HepG2 (cell line): Measurements from ENCODE around the gene SIRT5. TPM values are rescaled to one million over a fixed set of nuclear protein-coding genes. Genes with fewer than 3 reads are reported as not detected.

ENCODE experiments used
- FOXA1 ChIP-seq, 2 experiments: fragments of 450-650 bp in 1 of 2; sonication (generic) in 1 of 2; formaldehyde crosslinking in 1 of 2; IDR thresholded peaks; 2 replicates each; pipeline versions ENCODE4 v1.4.0 to v1.6.1; 2016 to 2020; ENCODE audit warnings: missing genetic modification reagents in 1 of 2
- FOXA3 ChIP-seq: IDR thresholded peaks from 2 replicates; pipeline ENCODE4 v1.6.1; 2016; ENCODE audit warnings: missing genetic modification reagents, missing compliant biosample characterization
- HDAC2 ChIP-seq: sonication (generic); formaldehyde crosslinking; IDR thresholded peaks from 2 replicates; pipeline ENCODE4 v1.4.0; 2020; ENCODE audit warnings: missing genetic modification reagents
- HMGA1 ChIP-seq: sonication (generic); formaldehyde crosslinking; conservative IDR thresholded peaks from 2 replicates; pipeline ENCODE4 v1.4.0; 2020; ENCODE audit warnings: missing genetic modification reagents
- KDM3A ChIP-seq: IDR thresholded peaks from 2 replicates; pipeline ENCODE4 v1.6.1; 2018; ENCODE audit warnings: low read depth, missing compliant biosample characterization
- KDM5A ChIP-seq: fragments of 200-600 bp; sonication (generic); IDR thresholded peaks from 2 replicates; pipeline ENCODE4 v1.7.0; 2018; ENCODE audit warnings: antibody characterized with exemption, mild to moderate bottlenecking, low read length, borderline replicate concordance
- KLF15 ChIP-seq: sonication (generic); formaldehyde crosslinking; IDR thresholded peaks from 2 replicates; pipeline ENCODE4 v1.8.1; 2023; ENCODE audit warnings: borderline replicate concordance, mild to moderate bottlenecking, inconsistent platforms, missing genetic modification reagents, mixed read lengths
- LCORL ChIP-seq, 2 experiments: fragments of 450-650 bp in 1 of 2; sonication (generic) in 1 of 2; formaldehyde crosslinking in 1 of 2; IDR thresholded peaks; 2 replicates each; pipeline versions ENCODE4 v1.5.0 to v1.6.1; 2017 to 2020; ENCODE audit warnings: antibody characterized with exemption in 1 of 2, missing genetic modification reagents in 1 of 2
- NFIC ChIP-seq: IDR thresholded peaks from 2 replicates; pipeline ENCODE4 v1.6.1; 2012; ENCODE audit warnings: mild to moderate bottlenecking, low read length, inconsistent platforms
- NKX3-1 ChIP-seq: sonication (generic); formaldehyde crosslinking; IDR thresholded peaks from 2 replicates; pipeline ENCODE4 v1.5.0; 2020; ENCODE audit warnings: missing genetic modification reagents
- RBFOX2 ChIP-seq: fragments of 200-400 bp; formaldehyde crosslinking; IDR thresholded peaks from 2 replicates; pipeline ENCODE4 v1.6.1; 2017; ENCODE audit warnings: low read depth, mild to moderate bottlenecking, low read length
- RELA ChIP-seq: sonication (generic); formaldehyde crosslinking; IDR thresholded peaks from 2 replicates; pipeline ENCODE4 v1.4.0; 2020; ENCODE audit warnings: missing genetic modification reagents
- SMC3 ChIP-seq: IDR thresholded peaks from 2 replicates; pipeline ENCODE4 v1.6.1; 2011; ENCODE audit warnings: low read length, improper control_type of control experiment
- TAF1 ChIP-seq: sonication (generic); formaldehyde crosslinking; IDR thresholded peaks from 2 replicates; pipeline ENCODE4 v1.4.0; 2020; ENCODE audit warnings: missing genetic modification reagents
- YY1 ChIP-seq: IDR thresholded peaks from 2 replicates; pipeline ENCODE4 v1.6.1; 2011; ENCODE audit warnings: low read length, low read depth, moderate library complexity, mild to moderate bottlenecking; ENCODE audit not compliant: insufficient read depth, insufficient replicate concordance
- ZBTB38 ChIP-seq: sonication (generic); formaldehyde crosslinking; IDR thresholded peaks from 2 replicates; pipeline ENCODE4 v1.5.1; 2020; ENCODE audit warnings: mild to moderate bottlenecking, missing genetic modification reagents
- ZFYVE20 ChIP-seq: sonication (generic); formaldehyde crosslinking; IDR thresholded peaks from 2 replicates; pipeline ENCODE4 v1.8.0; 2023; ENCODE audit warnings: low read depth, mild to moderate bottlenecking, moderate library complexity, missing genetic modification reagents, borderline replicate concordance
- ZNF17 ChIP-seq: sonication (generic); formaldehyde crosslinking; IDR thresholded peaks from 2 replicates; pipeline ENCODE4 v1.5.0; 2020; ENCODE audit warnings: mild to moderate bottlenecking, missing genetic modification reagents
- ZNF556 ChIP-seq: sonication (generic); formaldehyde crosslinking; IDR thresholded peaks from 2 replicates; pipeline ENCODE4 v1.4.0; 2020; ENCODE audit warnings: mild to moderate bottlenecking, missing genetic modification reagents, borderline replicate concordance
- ZNF557 ChIP-seq: sonication (generic); formaldehyde crosslinking; IDR thresholded peaks from 2 replicates; pipeline ENCODE4 v1.4.0; 2020; ENCODE audit warnings: missing genetic modification reagents
- ZNF570 ChIP-seq: sonication (generic); formaldehyde crosslinking; IDR thresholded peaks from 2 replicates; pipeline ENCODE4 v1.4.0; 2020; ENCODE audit warnings: mild to moderate bottlenecking, missing genetic modification reagents, borderline replicate concordance
- ZNF747 ChIP-seq: sonication (generic); formaldehyde crosslinking; IDR thresholded peaks from 2 replicates; pipeline ENCODE4 v1.8.1; 2023; ENCODE audit warnings: missing genetic modification reagents, mild to moderate bottlenecking, borderline replicate concordance
- ZNF839 ChIP-seq: sonication (generic); formaldehyde crosslinking; IDR thresholded peaks from 2 replicates; pipeline ENCODE4 v1.4.0; 2020; ENCODE audit warnings: missing genetic modification reagents, mild to moderate bottlenecking, borderline replicate concordance
- polyA plus RNA-seq, 8 experiments: library from polyadenylated mRNA; depleted of rRNA in 3 of 8; stranded (reverse) in 7 of 8; unstranded in 1 of 8; fragments of >200 nt; fragmentation: Illumina TruSeq in 4 of 8; extraction: Trizol in 4 of 8; gene quantifications; 2 replicates each; pipeline versions ENCODE4 v1.2.1 to v1.2.3, GENCODE V29; 2011 to 2016; ENCODE audit warnings: low read depth in 4 of 8, missing spikeins in 1 of 8, mixed read lengths in 1 of 8; ENCODE audit not compliant: insufficient read depth in 1 of 8
- total RNA-seq, 5 experiments: library from RNA; depleted of rRNA; stranded (reverse); fragments of >200 nt; fragmentation: Illumina TruSeq; extraction: Trizol; gene quantifications; 2 replicates each; pipeline ENCODE4 v1.2.3, GENCODE V29; 2016; ENCODE audit warnings: low read depth in 1 of 5
- TF ChIP-seq, protein P1 (sequence below): sonication (generic); formaldehyde crosslinking; conservative IDR thresholded peaks from 2 replicates; pipeline ENCODE4 v1.4.0; 2020; ENCODE audit warnings: missing genetic modification reagents
- TF ChIP-seq, protein P2 (sequence below): sonication (generic); formaldehyde crosslinking; IDR thresholded peaks from 2 replicates; pipeline ENCODE4 v1.5.0; 2020; ENCODE audit warnings: mild to moderate bottlenecking, missing genetic modification reagents

The SIRT5 gene
- total and polyA plus RNA-seq, 2 of the 13 experiments (the other 11 are each of a cell fraction or from before 2014, with no cell fraction given) = 14.1 to 16.6 TPM

DNA sequence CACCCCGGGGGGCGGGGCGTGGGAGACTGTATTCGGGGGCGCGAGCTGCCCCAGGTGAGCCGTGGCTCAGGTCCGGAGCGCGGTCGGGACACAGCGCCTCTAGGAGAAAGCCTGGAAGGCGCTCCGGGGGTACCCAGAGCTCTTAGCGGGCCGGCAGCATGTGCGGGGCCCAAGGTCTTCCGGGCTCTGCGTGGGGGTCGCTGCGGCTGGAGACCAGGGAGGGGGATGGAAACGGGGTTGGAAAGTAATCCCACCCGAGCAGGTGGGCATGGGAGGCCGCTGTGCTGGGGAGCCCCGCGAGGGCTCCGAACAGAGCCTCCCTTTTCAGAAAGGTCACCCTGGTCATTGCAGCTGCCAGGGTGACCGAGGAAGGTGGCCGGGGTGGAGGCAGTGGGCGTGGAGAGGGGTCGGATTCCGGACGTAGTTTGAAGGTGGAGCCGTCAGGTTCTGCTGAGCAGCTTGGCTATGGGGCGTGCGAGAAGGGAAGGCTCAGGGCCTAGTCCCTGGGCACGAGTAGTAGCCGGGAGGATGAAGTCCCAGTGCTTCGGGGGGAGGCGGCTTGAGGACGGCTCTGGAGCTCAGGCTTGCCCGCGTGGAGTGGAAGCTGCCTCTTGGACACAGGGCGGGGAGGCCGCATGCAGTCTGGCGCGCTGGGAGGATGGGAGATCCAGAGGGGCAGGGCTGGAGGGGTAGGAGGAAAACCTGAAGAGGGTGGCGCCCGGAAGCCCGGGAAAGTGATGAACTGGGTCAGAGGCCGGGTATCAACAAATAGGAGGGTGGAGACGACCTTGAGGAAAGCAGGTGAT is at the start of gene SIRT5 (continued):
- TF ChIP-seq, protein P1, sequence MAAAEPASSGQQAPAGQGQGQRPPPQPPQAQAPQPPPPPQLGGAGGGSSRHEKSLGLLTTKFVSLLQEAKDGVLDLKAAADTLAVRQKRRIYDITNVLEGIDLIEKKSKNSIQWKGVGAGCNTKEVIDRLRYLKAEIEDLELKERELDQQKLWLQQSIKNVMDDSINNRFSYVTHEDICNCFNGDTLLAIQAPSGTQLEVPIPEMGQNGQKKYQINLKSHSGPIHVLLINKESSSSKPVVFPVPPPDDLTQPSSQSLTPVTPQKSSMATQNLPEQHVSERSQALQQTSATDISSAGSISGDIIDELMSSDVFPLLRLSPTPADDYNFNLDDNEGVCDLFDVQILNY (CRISPR knock-in tag) = no peak
- TF ChIP-seq RELA (CRISPR knock-in tag) (no peak), ZNF747 (CRISPR knock-in tag) (peak; percentile 87), YY1 (peak; percentile 49), ZNF556 (CRISPR knock-in tag) (no peak), ZNF839 (CRISPR knock-in tag) (peak; percentile 79), TAF1 (peak; percentile 84), RBFOX2 (peak; percentile 98), FOXA3 (CRISPR knock-in tag) (peak; percentile 77), FOXA1 (IDR thresholded peaks at IDR 0.05) (no peak), FOXA1 (CRISPR knock-in tag; IDR thresholded peaks at IDR 0.05) (peak; percentile 50), ZFYVE20 (CRISPR knock-in tag) (no peak), HMGA1 (CRISPR knock-in tag) (no peak), KLF15 (CRISPR knock-in tag) (0 out of 2 replicates have a peak, but pooled peaks have one; percentile 85), KDM5A (peak; percentile 80; the same call in 1 of the 2 replicates), LCORL (IDR thresholded peaks at IDR 0.05) (no peak; the same call in 1 of the 2 replicates), LCORL (CRISPR knock-in tag; IDR thresholded peaks at IDR 0.05) (peak; percentile 59; the same call in 1 of the 2 replicates), ZBTB38 (CRISPR knock-in tag) (peak; percentile 80; the same call in 1 of the 2 replicates), SMC3 (no peak), HDAC2 (CRISPR knock-in tag) (peak; percentile 82), KDM3A (CRISPR knock-in tag) (peak; percentile 88), ZNF570 (CRISPR knock-in tag) (peak; percentile 46; the same call in 1 of the 2 replicates), NKX3-1 (peak; percentile 72; the same call in 1 of the 2 replicates), ZNF17 (CRISPR knock-in tag) (no peak), ZNF557 (CRISPR knock-in tag) (peak; percentile 31; the same call in 1 of the 2 replicates), NFIC (no peak)
- TF ChIP-seq, protein P2, sequence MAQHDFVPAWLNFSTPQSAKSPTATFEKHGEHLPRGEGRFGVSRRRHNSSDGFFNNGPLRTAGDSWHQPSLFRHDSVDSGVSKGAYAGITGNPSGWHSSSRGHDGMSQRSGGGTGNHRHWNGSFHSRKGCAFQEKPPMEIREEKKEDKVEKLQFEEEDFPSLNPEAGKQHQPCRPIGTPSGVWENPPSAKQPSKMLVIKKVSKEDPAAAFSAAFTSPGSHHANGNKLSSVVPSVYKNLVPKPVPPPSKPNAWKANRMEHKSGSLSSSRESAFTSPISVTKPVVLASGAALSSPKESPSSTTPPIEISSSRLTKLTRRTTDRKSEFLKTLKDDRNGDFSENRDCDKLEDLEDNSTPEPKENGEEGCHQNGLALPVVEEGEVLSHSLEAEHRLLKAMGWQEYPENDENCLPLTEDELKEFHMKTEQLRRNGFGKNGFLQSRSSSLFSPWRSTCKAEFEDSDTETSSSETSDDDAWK (CRISPR knock-in tag) = no peak
